ENCODE data around the gene NTN3.

NTN3 gene

GRCh38 chr16:2425008-2425518 is 46.0 kb upstream of the NTN3 start:
- Histone ChIP-seq H2AFZ (ENCODE audit: low read length) (no peak overlapping the region), H3K36me3 (replicated peaks in 1 of 2; ENCODE audit: control insufficient read depth in 2 of 2, insufficient read depth in 2 of 2, low read length in 2 of 2) (no peaks in the 10 kb centered on the region), H2BK15ac (ENCODE audit: low read length) (no peak overlapping the region), H3K4ac (ENCODE audit: low read length) (no peak overlapping the region), H4K8ac (ENCODE audit: low read depth, low read length) (no peak overlapping the region), H3K79me1 (ENCODE audit: low read depth, low read length) (peaks cover 4% of the 10 kb centered on the region), H3K14ac (ENCODE audit: low read length) (peak overlapping the region; percentile 21), H3K4me1 (ENCODE audit: control insufficient read depth in 2 of 2, insufficient read depth in 1 of 2, low read depth in 1 of 2, low read length in 2 of 2) (peaks cover 5 to 7% of the 10 kb centered on the region in 2 donors), H3K23ac (ENCODE audit: low read depth, low read length, poor library complexity) (peak overlapping the region; percentile 17), H2BK5ac (ENCODE audit: low read length) (no peak overlapping the region), H2BK120ac (ENCODE audit: low read depth, low read length) (no peak overlapping the region), H2BK12ac (ENCODE audit: low read length) (peak overlapping the region; percentile 7), H3K18ac (ENCODE audit: low read length) (no peak overlapping the region), H3K27me3 (ENCODE audit: control insufficient read depth in 3 of 3, insufficient read depth in 3 of 3, low read depth in 1 of 3, low read length in 3 of 3) (peaks cover 0 to 7% (median 0%) of the 10 kb centered on the region in 3 experiments), H3K9me3 (replicated peaks in 1 of 2; ENCODE audit: control insufficient read depth in 2 of 2, insufficient read depth in 1 of 2, low read depth in 1 of 2, low read length in 2 of 2) (no peaks in the 10 kb centered on the region), H3K4me3 (ENCODE audit: low read length in 2 of 2) (no peak overlapping the region), H3K4me2 (ENCODE audit: insufficient read depth, low read length, poor library complexity, severe bottlenecking) (no peak overlapping the region), H2AK5ac (ENCODE audit: low read depth, low read length) (no peak overlapping the region), H4K91ac (ENCODE audit: low read depth, low read length, poor library complexity) (no peak overlapping the region), H3K27ac (replicated peaks; ENCODE audit: low read length) (no peak overlapping the region), H3K9ac (ENCODE audit: low read depth, low read length, poor library complexity) (no peak overlapping the region)
- DNase-seq (ENCODE audit: low spot score) = no peak
- no CpG with 5 or more reads among the region's 9 CpGs for WGBS, 2 donors (ENCODE audit: extremely low coverage in 2 of 2, insufficient read length in 2 of 2, insufficient replicate concordance in 1 of 2)

- Histone ChIP-seq H4K8ac (ENCODE audit: low read depth, low read length) (no peak overlapping the region), H3K9me3 (replicated peaks in 1 of 2; ENCODE audit: control insufficient read depth in 2 of 2, insufficient read depth in 1 of 2, low read depth in 1 of 2, low read length in 2 of 2) (no peaks in the 10 kb centered on the region), H3K23ac (ENCODE audit: low read depth, low read length, poor library complexity) (peak overlapping the region; percentile 17), H2AFZ (ENCODE audit: low read length) (no peak overlapping the region), H3K4ac (ENCODE audit: low read length) (no peak overlapping the region), H4K91ac (ENCODE audit: low read depth, low read length, poor library complexity) (no peak overlapping the region), H3K14ac (ENCODE audit: low read length) (peak overlapping the region; percentile 21), H3K9ac (ENCODE audit: low read depth, low read length, poor library complexity) (no peak overlapping the region), H3K36me3 (replicated peaks in 1 of 2; ENCODE audit: control insufficient read depth in 2 of 2, insufficient read depth in 2 of 2, low read length in 2 of 2) (peaks cover 0 to 5% of the 10 kb centered on the region in 2 donors), H3K4me3 (ENCODE audit: low read length in 2 of 2) (no peak overlapping the region), H3K4me1 (ENCODE audit: control insufficient read depth in 2 of 2, insufficient read depth in 1 of 2, low read depth in 1 of 2, low read length in 2 of 2) (peaks cover 11 to 13% of the 10 kb centered on the region in 2 donors), H2BK15ac (ENCODE audit: low read length) (no peak overlapping the region), H2BK120ac (ENCODE audit: low read depth, low read length) (no peak overlapping the region), H3K27me3 (ENCODE audit: control insufficient read depth in 3 of 3, insufficient read depth in 3 of 3, low read depth in 1 of 3, low read length in 3 of 3) (peaks cover 0 to 7% (median 0%) of the 10 kb centered on the region in 3 experiments), H2BK12ac (ENCODE audit: low read length) (peak overlapping the region; percentile 7), H2AK5ac (ENCODE audit: low read depth, low read length) (peak overlapping the region; percentile 63), H3K18ac (ENCODE audit: low read length) (no peak overlapping the region), H2BK5ac (ENCODE audit: low read length) (no peak overlapping the region), H3K79me1 (ENCODE audit: low read depth, low read length) (peaks cover 4% of the 10 kb centered on the region), H3K27ac (replicated peaks; ENCODE audit: low read length) (no peak overlapping the region), H3K4me2 (ENCODE audit: insufficient read depth, low read length, poor library complexity, severe bottlenecking) (no peak overlapping the region)
- no CpG with 5 or more reads among the region's 13 CpGs for WGBS, 2 donors (ENCODE audit: extremely low coverage in 2 of 2, insufficient read length in 2 of 2, insufficient replicate concordance in 1 of 2)
- no peak for DNase-seq (ENCODE audit: low spot score)
These were observed 45.2 kb upstream of the NTN3 start for GRCh38 chr16:2425825-2426430.

- Histone ChIP-seq H3K27me3 (ENCODE audit: control insufficient read depth in 3 of 3, insufficient read depth in 3 of 3, low read depth in 1 of 3, low read length in 3 of 3) (peaks cover 0 to 5% (median 0%) of the 10 kb centered on the region in 3 experiments), H3K4me2 (ENCODE audit: insufficient read depth, low read length, poor library complexity, severe bottlenecking) (no peak overlapping the region), H3K4me1 (ENCODE audit: control insufficient read depth in 2 of 2, insufficient read depth in 1 of 2, low read depth in 1 of 2, low read length in 2 of 2) (peaks cover 11 to 13% of the 10 kb centered on the region in 2 donors), H3K4ac (ENCODE audit: low read length) (no peak overlapping the region), H2AK5ac (ENCODE audit: low read depth, low read length) (no peak overlapping the region), H3K18ac (ENCODE audit: low read length) (no peak overlapping the region), H2BK15ac (ENCODE audit: low read length) (no peak overlapping the region), H3K4me3 (ENCODE audit: low read length in 2 of 2) (no peak overlapping the region), H3K27ac (replicated peaks; ENCODE audit: low read length) (no peak overlapping the region), H3K9me3 (replicated peaks in 1 of 2; ENCODE audit: control insufficient read depth in 2 of 2, insufficient read depth in 1 of 2, low read depth in 1 of 2, low read length in 2 of 2) (no peaks in the 10 kb centered on the region), H2BK12ac (ENCODE audit: low read length) (no peak overlapping the region), H3K79me1 (ENCODE audit: low read depth, low read length) (peaks cover 8% of the 10 kb centered on the region), H2BK120ac (ENCODE audit: low read depth, low read length) (no peak overlapping the region), H3K14ac (ENCODE audit: low read length) (no peak overlapping the region), H2AFZ (ENCODE audit: low read length) (no peak overlapping the region), H4K91ac (ENCODE audit: low read depth, low read length, poor library complexity) (no peak overlapping the region), H3K9ac (ENCODE audit: low read depth, low read length, poor library complexity) (peak overlapping the region; percentile 24), H4K8ac (ENCODE audit: low read depth, low read length) (no peak overlapping the region), H3K23ac (ENCODE audit: low read depth, low read length, poor library complexity) (no peak overlapping the region), H2BK5ac (ENCODE audit: low read length) (no peak overlapping the region), H3K36me3 (replicated peaks in 1 of 2; ENCODE audit: control insufficient read depth in 2 of 2, insufficient read depth in 2 of 2, low read length in 2 of 2) (peaks cover 3 to 15% of the 10 kb centered on the region in 2 donors)
- no peak for DNase-seq (ENCODE audit: low spot score)
- WGBS, 2 donors (ENCODE audit: extremely low coverage in 2 of 2, insufficient read length in 2 of 2, insufficient replicate concordance in 1 of 2) = no CpG with 5 or more reads among the region's 6 CpGs
These were observed 44.1 kb upstream of the NTN3 start for GRCh38 chr16:2426941-2427361.

GRCh38 chr16:2427526-2427925 is 43.6 kb upstream of the NTN3 start:
- no peak overlapping the region for H2BK15ac ChIP-seq (ENCODE audit: low read length)
- H3K23ac ChIP-seq (ENCODE audit: low read depth, low read length, poor library complexity) = no peak overlapping the region
- H3K9me3 ChIP-seq (replicated peaks in 1 of 2; ENCODE audit: control insufficient read depth in 2 of 2, insufficient read depth in 1 of 2, low read depth in 1 of 2, low read length in 2 of 2) = no peaks in the 10 kb centered on the region
- no peak overlapping the region for H3K27ac ChIP-seq (replicated peaks; ENCODE audit: low read length)
- no peak overlapping the region for H3K14ac ChIP-seq (ENCODE audit: low read length)
- H3K4me3 ChIP-seq (ENCODE audit: low read length in 2 of 2) = no peak overlapping the region
- no peak for DNase-seq (ENCODE audit: low spot score)
- H2BK12ac ChIP-seq (ENCODE audit: low read length) = no peak overlapping the region
- H4K8ac ChIP-seq (ENCODE audit: low read depth, low read length) = no peak overlapping the region
- H4K91ac ChIP-seq (ENCODE audit: low read depth, low read length, poor library complexity) = no peak overlapping the region
- H3K4me1 ChIP-seq (ENCODE audit: control insufficient read depth in 2 of 2, insufficient read depth in 1 of 2, low read depth in 1 of 2, low read length in 2 of 2) = peaks cover 11 to 13% of the 10 kb centered on the region in 2 donors
- no peak overlapping the region for H3K18ac ChIP-seq (ENCODE audit: low read length)
- no peak overlapping the region for H2BK120ac ChIP-seq (ENCODE audit: low read depth, low read length)
- WGBS, 2 donors (ENCODE audit: extremely low coverage in 2 of 2, insufficient read length in 2 of 2, insufficient replicate concordance in 1 of 2) = 100% methylated on average over 2 of the region's 4 CpGs; no CpG with 5 or more reads in 1 of the 2 donors
- H2AK5ac ChIP-seq (ENCODE audit: low read depth, low read length) = no peak overlapping the region
- peaks cover 8% of the 10 kb centered on the region for H3K79me1 ChIP-seq (ENCODE audit: low read depth, low read length)
- no peak overlapping the region for H3K4me2 ChIP-seq (ENCODE audit: insufficient read depth, low read length, poor library complexity, severe bottlenecking)
- H2BK5ac ChIP-seq (ENCODE audit: low read length) = no peak overlapping the region
- H3K27me3 ChIP-seq (ENCODE audit: control insufficient read depth in 3 of 3, insufficient read depth in 3 of 3, low read depth in 1 of 3, low read length in 3 of 3) = no peaks in the 10 kb centered on the region
- no peak overlapping the region for H3K9ac ChIP-seq (ENCODE audit: low read depth, low read length, poor library complexity)
- H3K4ac ChIP-seq (ENCODE audit: low read length) = no peak overlapping the region
- H2AFZ ChIP-seq (ENCODE audit: low read length) = no peak overlapping the region
- peaks cover 7 to 20% of the 10 kb centered on the region in 2 donors for H3K36me3 ChIP-seq (replicated peaks in 1 of 2; ENCODE audit: control insufficient read depth in 2 of 2, insufficient read depth in 2 of 2, low read length in 2 of 2)

Measured in neuronal stem cell (in vitro differentiated cells).